ENCODE results near the gene OR4E1. TPM values are rescaled to one million over a fixed set of nuclear protein-coding genes. Genes with fewer than 3 reads are reported as not detected.

OR4E1 gene, protein sequence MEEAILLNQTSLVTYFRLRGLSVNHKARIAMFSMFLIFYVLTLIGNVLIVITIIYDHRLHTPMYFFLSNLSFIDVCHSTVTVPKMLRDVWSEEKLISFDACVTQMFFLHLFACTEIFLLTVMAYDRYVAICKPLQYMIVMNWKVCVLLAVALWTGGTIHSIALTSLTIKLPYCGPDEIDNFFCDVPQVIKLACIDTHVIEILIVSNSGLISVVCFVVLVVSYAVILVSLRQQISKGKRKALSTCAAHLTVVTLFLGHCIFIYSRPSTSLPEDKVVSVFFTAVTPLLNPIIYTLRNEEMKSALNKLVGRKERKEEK
- not detected in 2 replicates for total RNA-seq (2011; cell fraction: chromatin; rRNA removed; ENCODE audit: low replicate concordance)
- not detected in 2 replicates for total RNA-seq (2011; cell fraction: nucleolus; rRNA removed)
- not detected in 2 replicates for total RNA-seq (2011; cell fraction: nucleoplasm; rRNA removed)
- total RNA-seq (2014; rRNA removed) = not detected in 2 replicates
- not detected in 2 replicates for total RNA-seq (2014; rRNA removed; fragmentation: Illumina TruSeq; extraction: Trizol)
- not detected in 2 replicates for total RNA-seq (2015; rRNA removed; fragmentation: Illumina TruSeq; extraction: Trizol)
- not detected in 2 replicates for total RNA-seq (2021)
- polyA plus RNA-seq (2011; rRNA removed) = not detected in 2 replicates
- polyA plus RNA-seq (2011; cell fraction: cytosol; rRNA removed) = not detected in 2 replicates
- polyA plus RNA-seq (2011; cell fraction: nucleus; rRNA removed) = not detected in 2 replicates
- not detected in 2 replicates for polyA plus RNA-seq (2012)
- polyA plus RNA-seq (2014; fragmentation: Illumina TruSeq; extraction: Trizol) = not detected in 2 replicates
- not detected for polyA plus RNA-seq (2014; fragmentation: Nextera tagmentation; extraction: Ambion mirVana)
- polyA plus RNA-seq (2014; rRNA removed) = not detected in 2 replicates
- polyA minus RNA-seq (2011; rRNA and poly(A)+ RNA removed) = not detected in 2 replicates
- not detected in 2 replicates for polyA minus RNA-seq (2011; cell fraction: cytosol; rRNA and poly(A)+ RNA removed)
- polyA minus RNA-seq (2011; cell fraction: nucleus; rRNA and poly(A)+ RNA removed) = not detected in 2 replicates
- not detected for Bru-seq, nascent RNA
- not detected for BruChase-seq, experiment 1, labeled RNA remaining after a 2-hour chase
- not detected for BruChase-seq, experiment 2, labeled RNA remaining after a 6-hour chase
- long read RNA-seq, experiment 1 = 0 reads
- long read RNA-seq, experiment 2 = 0 reads
- long read RNA-seq, experiment 3 = 0 reads

DNA sequence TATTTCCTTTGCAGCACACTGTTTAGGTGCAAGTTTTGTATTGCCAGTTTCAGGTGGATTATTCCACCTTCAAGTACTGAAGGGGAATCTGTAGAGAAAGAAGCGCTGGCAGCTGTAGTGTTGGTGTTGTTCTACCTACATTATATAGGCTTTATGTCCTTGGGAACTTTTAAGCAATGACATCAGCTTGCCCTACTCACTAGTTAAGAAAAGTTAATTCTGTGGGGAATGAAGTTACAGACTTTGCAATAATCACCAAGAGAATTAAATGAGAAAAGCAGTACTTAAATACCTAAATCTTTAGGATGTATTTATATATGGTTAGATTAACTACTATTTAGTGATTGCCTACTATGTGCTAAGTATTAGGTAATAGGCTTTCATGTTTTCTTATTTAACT lies at the start of gene OR4E1:
Gene OR4E1 (minus strand): TSS at position 101 of the 400 bp plus-strand sequence. CDS start 2,883 bp downstream, outside the sequence.
- no peaks in the 10 kb centered on the region for H3K79me2 ChIP-seq (ENCODE audit: control insufficient read depth, insufficient read depth, low read length)
- no peak within 1 kb of the TSS for H3K27ac ChIP-seq (ENCODE audit: extremely low read depth, low read depth, low read length)
- H3K4me1 ChIP-seq (replicated peaks in 1 of 2; ENCODE audit: control insufficient read depth in 2 of 2, insufficient read depth in 2 of 2, low read length in 2 of 2) = no peaks in the 10 kb centered on the region
- H3K27me3 ChIP-seq (ENCODE audit: control insufficient read depth in 2 of 2, insufficient read depth in 2 of 2, low read length in 2 of 2) = peaks cover 0 to 10% of the 10 kb centered on the region in 2 experiments; a peak in 2 of 5 replicates
- WGBS (ENCODE audit: insufficient coverage, low coverage, missing lambda C conversion rate) = 0% methylated on average over 1 of the region's 1 CpG
- H3K4me3 ChIP-seq = no peak within 1 kb of the TSS
- no TSS peak for BruUV-seq (replicated peaks)
- FAIRE-seq (no peak), ATAC-seq (no peak), DNase-seq (ENCODE audit: extremely low read depth in 1 of 4, low spot score in 3 of 4) (no peak)
- no peak within 1 kb of the TSS for H2AFZ ChIP-seq (ENCODE audit: low read depth, low read length)
- intact Hi-C loops (cut with micrococcal nuclease) = no loop called here
- H3K4me2 ChIP-seq (ENCODE audit: insufficient read depth, low read length) = no peak within 1 kb of the TSS
- H3K9ac ChIP-seq (ENCODE audit: insufficient read depth in 1 of 2, low read depth in 2 of 2, low read length in 2 of 2) = no peak within 1 kb of the TSS
- no peaks in the 10 kb centered on the region for H3K36me3 ChIP-seq (ENCODE audit: control insufficient read depth, insufficient read depth, low read length)
- H3K9me1 ChIP-seq (ENCODE audit: control insufficient read depth, insufficient read depth, low read length) = no peaks in the 10 kb centered on the region
- no peaks in the 10 kb centered on the region for H3K9me3 ChIP-seq (replicated peaks; ENCODE audit: control insufficient read depth, insufficient read depth, low read depth, low read length)
- in situ Hi-C loops (cut with MboI) = no loop called here
- ChIA-PET CTCF (ENCODE audit: low intra/inter-chr PET ratio) (no interaction called here), POLR2A (no interaction called here)
- no peaks in the 10 kb centered on the region for H4K20me1 ChIP-seq (replicated peaks; ENCODE audit: control insufficient read depth, insufficient read depth, low read length)
- TF ChIP-seq HDGF (IDR thresholded peaks at IDR 0.05) (no peak), FOS (IDR thresholded peaks at IDR 0.05; ENCODE audit: extremely low read depth, insufficient read length) (no peak), ELF1 (tag; IDR thresholded peaks at IDR 0.05) (no peak), RFX7 (CRISPR knock-in tag; IDR thresholded peaks at IDR 0.05) (no peak), MCM3 (IDR thresholded peaks at IDR 0.05) (no peak), ZNF384 (IDR thresholded peaks at IDR 0.05; ENCODE audit: low read depth, low read length) (no peak), PCBP1 (IDR thresholded peaks at IDR 0.05; ENCODE audit: low read depth, low read length, poor library complexity, severe bottlenecking) (no peak), SIX5 (IDR thresholded peaks at IDR 0.05; ENCODE audit: borderline replicate concordance in 1 of 2, insufficient read depth in 1 of 2, low read depth in 1 of 2, low read length in 2 of 2) (no peak), SMARCA5 (IDR thresholded peaks at IDR 0.05) (no peak)
- TF ChIP-seq, protein P1, sequence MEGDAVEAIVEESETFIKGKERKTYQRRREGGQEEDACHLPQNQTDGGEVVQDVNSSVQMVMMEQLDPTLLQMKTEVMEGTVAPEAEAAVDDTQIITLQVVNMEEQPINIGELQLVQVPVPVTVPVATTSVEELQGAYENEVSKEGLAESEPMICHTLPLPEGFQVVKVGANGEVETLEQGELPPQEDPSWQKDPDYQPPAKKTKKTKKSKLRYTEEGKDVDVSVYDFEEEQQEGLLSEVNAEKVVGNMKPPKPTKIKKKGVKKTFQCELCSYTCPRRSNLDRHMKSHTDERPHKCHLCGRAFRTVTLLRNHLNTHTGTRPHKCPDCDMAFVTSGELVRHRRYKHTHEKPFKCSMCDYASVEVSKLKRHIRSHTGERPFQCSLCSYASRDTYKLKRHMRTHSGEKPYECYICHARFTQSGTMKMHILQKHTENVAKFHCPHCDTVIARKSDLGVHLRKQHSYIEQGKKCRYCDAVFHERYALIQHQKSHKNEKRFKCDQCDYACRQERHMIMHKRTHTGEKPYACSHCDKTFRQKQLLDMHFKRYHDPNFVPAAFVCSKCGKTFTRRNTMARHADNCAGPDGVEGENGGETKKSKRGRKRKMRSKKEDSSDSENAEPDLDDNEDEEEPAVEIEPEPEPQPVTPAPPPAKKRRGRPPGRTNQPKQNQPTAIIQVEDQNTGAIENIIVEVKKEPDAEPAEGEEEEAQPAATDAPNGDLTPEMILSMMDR (IDR thresholded peaks at IDR 0.05 in 2 of 3, conservative IDR thresholded peaks at IDR 0.05 in 1 of 3; ENCODE audit: insufficient read depth in 2 of 3, low read depth in 1 of 3, low read length in 3 of 3) = no peak
- TF ChIP-seq, protein P2, sequence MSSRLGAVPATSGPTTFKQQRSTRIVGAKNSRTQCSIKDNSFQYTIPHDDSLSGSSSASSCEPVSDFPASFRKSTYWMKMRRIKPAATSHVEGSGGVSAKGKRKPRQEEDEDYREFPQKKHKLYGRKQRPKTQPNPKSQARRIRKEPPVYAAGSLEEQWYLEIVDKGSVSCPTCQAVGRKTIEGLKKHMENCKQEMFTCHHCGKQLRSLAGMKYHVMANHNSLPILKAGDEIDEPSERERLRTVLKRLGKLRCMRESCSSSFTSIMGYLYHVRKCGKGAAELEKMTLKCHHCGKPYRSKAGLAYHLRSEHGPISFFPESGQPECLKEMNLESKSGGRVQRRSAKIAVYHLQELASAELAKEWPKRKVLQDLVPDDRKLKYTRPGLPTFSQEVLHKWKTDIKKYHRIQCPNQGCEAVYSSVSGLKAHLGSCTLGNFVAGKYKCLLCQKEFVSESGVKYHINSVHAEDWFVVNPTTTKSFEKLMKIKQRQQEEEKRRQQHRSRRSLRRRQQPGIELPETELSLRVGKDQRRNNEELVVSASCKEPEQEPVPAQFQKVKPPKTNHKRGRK (tag; IDR thresholded peaks at IDR 0.05) = no peak
- TF ChIP-seq, protein P3, sequence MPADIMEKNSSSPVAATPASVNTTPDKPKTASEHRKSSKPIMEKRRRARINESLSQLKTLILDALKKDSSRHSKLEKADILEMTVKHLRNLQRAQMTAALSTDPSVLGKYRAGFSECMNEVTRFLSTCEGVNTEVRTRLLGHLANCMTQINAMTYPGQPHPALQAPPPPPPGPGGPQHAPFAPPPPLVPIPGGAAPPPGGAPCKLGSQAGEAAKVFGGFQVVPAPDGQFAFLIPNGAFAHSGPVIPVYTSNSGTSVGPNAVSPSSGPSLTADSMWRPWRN (IDR thresholded peaks at IDR 0.05; ENCODE audit: low read depth) = no peak
- TF ChIP-seq, protein P4, sequence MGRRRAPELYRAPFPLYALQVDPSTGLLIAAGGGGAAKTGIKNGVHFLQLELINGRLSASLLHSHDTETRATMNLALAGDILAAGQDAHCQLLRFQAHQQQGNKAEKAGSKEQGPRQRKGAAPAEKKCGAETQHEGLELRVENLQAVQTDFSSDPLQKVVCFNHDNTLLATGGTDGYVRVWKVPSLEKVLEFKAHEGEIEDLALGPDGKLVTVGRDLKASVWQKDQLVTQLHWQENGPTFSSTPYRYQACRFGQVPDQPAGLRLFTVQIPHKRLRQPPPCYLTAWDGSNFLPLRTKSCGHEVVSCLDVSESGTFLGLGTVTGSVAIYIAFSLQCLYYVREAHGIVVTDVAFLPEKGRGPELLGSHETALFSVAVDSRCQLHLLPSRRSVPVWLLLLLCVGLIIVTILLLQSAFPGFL (CRISPR knock-in tag; IDR thresholded peaks at IDR 0.05) = no peak
- TF ChIP-seq, protein P5, sequence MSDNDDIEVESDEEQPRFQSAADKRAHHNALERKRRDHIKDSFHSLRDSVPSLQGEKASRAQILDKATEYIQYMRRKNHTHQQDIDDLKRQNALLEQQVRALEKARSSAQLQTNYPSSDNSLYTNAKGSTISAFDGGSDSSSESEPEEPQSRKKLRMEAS (CRISPR knock-in tag; IDR thresholded peaks at IDR 0.05) = no peak

All from K562 (cell line).